Peyer's patch (tissue), 4 donors: ENCODE results near the gene SERPINH1.

Experiments
- POLR2A ChIP-seq, 2 donors: fragments of 450-650 bp; IDR thresholded peaks; one replicate each; pipeline ENCODE4 v1.5.1; 2017; ENCODE audit warnings: antibody characterized with exemption in 2 of 2, mild to moderate bottlenecking in 2 of 2, moderate library complexity in 2 of 2
- TF ChIP-seq, protein P1 (sequence below), 6 experiments: fragments of 450-650 bp in 4 of 6; fragments of 200-600 bp in 2 of 6; sonication (generic) in 1 of 6; IDR thresholded peaks; one replicate each; pipeline ENCODE4 v1.5.1; 2017 to 2019; ENCODE audit warnings: antibody characterized with exemption in 6 of 6, mild to moderate bottlenecking in 3 of 6, moderate library complexity in 1 of 6

GRCh38 chr11:75527938-75528735 is 33.9 kb upstream of the SERPINH1 start:
- TF ChIP-seq, protein P1, sequence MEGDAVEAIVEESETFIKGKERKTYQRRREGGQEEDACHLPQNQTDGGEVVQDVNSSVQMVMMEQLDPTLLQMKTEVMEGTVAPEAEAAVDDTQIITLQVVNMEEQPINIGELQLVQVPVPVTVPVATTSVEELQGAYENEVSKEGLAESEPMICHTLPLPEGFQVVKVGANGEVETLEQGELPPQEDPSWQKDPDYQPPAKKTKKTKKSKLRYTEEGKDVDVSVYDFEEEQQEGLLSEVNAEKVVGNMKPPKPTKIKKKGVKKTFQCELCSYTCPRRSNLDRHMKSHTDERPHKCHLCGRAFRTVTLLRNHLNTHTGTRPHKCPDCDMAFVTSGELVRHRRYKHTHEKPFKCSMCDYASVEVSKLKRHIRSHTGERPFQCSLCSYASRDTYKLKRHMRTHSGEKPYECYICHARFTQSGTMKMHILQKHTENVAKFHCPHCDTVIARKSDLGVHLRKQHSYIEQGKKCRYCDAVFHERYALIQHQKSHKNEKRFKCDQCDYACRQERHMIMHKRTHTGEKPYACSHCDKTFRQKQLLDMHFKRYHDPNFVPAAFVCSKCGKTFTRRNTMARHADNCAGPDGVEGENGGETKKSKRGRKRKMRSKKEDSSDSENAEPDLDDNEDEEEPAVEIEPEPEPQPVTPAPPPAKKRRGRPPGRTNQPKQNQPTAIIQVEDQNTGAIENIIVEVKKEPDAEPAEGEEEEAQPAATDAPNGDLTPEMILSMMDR (IDR thresholded peaks at IDR 0.05) = no peak
- TF ChIP-seq POLR2A (IDR thresholded peaks at IDR 0.05) = no peak
